GM12865 (cell line): ENCODE data around the gene CCNY.

Experiments used
- DNase-seq: peaks from one replicate; pipeline ENCODE4 v3.0.0; 2010; ENCODE audit warnings: low read depth
- H3K4me3 ChIP-seq: 2 replicates; pipeline ENCODE4 v1.5.1; 2011; ENCODE audit warnings: mild to moderate bottlenecking, low read depth, low read length, control low read depth
- TF ChIP-seq, protein P1 (sequence below): IDR thresholded peaks from 2 replicates; pipeline ENCODE4 v1.5.1; 2011; ENCODE audit warnings: low read length, control low read depth, low read depth, inconsistent platforms; ENCODE audit not compliant: insufficient read depth; ENCODE audit errors: missing control alignments

CCNY gene

DNA sequence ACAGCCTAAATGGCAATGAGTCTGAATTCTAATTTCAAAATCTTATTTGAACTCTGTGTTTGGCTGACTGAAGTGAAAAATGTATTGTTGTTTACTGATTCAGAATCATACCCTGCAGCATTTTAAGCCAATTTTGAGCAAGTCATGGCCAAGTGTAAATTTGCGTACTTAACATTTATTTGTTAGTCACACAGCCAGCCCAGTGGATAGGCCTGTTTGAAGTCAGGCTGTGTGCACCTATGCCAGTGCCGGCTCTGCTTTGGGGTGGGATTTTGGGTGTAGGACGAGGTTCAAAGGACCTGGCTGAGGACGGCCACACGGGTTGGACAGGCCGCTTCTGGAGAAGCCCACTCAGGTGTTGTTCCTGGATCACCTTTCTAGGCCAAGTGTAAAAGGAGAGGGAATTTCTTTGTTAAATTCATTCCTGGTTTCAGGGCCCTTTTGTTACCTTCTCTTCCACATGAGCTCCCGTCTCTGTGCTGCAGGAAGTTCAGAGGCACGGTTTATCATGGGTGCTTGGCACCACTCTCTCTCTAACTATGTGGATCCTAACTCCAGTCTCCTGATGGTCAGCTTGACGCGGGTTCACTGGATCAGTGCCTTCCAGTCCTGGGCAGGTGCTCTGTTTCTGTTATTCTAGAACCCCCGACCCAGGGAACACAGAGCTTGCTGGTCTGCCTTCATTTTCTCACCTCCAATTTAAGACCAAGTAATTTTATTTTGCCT lies 84.7 kb downstream of the CCNY start:
- no peak overlapping the region for H3K4me3 ChIP-seq
- no peak for DNase-seq
- TF ChIP-seq, protein P1, sequence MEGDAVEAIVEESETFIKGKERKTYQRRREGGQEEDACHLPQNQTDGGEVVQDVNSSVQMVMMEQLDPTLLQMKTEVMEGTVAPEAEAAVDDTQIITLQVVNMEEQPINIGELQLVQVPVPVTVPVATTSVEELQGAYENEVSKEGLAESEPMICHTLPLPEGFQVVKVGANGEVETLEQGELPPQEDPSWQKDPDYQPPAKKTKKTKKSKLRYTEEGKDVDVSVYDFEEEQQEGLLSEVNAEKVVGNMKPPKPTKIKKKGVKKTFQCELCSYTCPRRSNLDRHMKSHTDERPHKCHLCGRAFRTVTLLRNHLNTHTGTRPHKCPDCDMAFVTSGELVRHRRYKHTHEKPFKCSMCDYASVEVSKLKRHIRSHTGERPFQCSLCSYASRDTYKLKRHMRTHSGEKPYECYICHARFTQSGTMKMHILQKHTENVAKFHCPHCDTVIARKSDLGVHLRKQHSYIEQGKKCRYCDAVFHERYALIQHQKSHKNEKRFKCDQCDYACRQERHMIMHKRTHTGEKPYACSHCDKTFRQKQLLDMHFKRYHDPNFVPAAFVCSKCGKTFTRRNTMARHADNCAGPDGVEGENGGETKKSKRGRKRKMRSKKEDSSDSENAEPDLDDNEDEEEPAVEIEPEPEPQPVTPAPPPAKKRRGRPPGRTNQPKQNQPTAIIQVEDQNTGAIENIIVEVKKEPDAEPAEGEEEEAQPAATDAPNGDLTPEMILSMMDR: no peak

DNA sequence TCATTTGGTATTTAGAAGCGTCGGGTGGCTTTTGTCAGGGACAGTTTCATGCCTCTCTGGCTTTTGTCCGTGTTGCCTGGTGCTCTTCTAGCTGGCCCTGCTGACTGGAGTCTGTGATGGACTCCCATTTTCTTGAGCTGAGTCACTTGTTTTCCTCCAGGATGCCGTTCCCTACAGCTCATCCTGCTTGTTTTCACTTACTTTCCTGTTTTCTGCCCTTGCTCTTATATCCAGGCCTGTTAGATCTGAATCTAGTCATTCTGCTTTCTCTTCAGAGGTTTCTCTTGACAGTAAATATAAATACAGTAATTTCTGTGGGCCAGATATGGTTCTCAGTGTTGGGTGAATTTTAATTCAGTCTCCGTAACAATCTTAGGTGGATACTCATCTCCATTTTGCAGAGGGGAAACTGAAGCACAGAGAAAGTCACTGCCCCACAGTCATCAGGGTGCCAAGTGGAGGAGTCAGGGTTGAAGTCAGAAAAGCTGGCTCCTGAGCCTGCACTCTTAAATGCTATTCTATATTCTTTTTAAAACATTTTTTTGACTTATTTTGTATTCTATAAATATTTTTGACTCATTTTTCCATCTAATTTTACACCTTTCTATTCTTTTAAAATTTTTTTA lies 85.4 kb downstream of the CCNY start:
- DNase-seq: no peak
- no peak overlapping the region for H3K4me3 ChIP-seq
- TF ChIP-seq, protein P1: no peak

DNA sequence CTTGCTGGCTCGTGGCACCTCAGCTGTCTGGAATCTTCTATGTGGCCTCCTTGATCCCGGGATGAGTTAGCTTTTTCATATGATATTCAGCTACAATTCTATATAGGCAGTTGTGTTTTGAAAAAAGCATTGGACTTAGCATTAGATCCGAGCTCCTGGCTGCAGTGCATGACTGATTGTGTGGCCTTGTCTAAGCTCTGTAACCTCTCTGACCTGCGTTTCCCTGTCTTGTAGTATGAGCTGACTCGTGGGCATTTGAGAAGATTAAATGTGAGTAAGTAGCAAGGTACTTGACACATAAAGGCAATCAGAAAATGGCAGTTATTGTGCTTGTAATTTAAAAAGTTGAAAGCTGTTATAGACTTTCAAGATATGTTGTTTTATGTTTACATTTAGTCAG lies 85.9 kb downstream of the CCNY start:
- DNase-seq: no peak
- TF ChIP-seq, protein P1: no peak
- H3K4me3 ChIP-seq: no peak overlapping the region

DNA sequence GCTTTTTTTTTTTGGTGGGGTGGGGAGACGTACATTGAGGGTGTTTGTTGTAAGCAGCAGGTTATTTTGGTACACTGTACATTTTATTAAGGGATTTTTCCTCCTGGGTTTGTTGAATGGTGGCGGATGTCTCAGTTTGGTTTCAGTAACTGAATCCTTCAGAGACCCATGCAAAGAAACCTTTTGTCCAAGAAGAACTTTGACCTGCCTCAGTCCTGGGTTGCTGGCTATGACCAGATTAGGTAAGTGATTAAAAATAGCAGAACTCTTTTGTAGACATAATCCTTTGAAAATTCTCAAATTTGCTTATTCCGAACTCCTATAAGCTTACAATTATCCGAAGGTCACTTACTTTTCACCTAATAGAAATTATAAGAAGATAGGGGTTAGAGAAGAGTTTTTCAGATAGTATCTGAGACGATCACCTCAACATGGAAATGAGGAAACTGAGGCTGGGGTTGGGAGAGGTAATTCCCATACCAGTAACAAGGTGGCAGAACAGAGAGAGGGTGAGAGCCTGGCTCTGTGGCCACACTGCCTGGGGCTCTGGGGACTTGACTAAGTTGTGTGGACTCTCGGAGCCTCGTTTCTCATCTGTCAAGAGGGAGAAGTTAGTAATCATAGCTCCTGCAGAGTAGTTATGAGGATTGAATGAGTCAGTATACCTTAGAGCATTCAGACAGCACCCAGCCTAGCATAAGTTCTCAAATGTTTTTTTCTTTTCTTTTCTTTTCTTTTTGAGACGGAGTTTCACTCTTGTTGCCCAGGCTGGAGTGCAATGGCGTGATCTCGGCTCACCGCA lies 87.4 kb downstream of the CCNY start:
- DNase-seq: no peak
- no peak overlapping the region for H3K4me3 ChIP-seq
- TF ChIP-seq, protein P1: no peak

DNA sequence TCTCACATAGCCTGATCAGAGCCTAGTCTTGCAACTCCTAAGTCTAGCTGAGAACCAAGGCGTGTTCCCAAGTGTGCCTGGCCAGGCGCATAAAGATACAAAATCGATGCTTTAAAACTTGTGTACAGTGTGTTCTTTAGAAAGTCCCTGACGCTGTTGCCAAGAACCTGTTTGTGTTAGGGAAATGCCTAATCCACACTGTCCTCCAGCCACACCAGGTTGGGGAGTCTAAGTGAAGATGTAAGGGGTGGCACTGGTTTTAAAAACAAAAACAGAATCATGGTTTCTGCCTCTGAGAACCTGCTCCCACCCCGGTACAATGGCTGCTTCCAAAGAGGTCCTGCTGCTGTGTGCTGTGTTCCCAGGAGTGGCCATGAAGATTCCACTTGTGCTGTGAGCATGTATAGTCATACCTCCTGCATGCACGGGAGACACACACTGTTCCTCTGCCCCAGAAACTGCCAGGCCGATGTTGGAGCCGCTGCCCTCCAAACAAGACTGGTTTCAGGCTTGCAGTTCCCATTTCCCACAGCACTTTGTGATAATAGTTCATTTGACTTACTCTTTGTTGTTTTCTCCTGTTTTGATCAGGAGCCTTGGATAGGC lies 88.5 kb downstream of the CCNY start:
- TF ChIP-seq, protein P1: no peak
- no peak for DNase-seq
- no peak overlapping the region for H3K4me3 ChIP-seq

DNA sequence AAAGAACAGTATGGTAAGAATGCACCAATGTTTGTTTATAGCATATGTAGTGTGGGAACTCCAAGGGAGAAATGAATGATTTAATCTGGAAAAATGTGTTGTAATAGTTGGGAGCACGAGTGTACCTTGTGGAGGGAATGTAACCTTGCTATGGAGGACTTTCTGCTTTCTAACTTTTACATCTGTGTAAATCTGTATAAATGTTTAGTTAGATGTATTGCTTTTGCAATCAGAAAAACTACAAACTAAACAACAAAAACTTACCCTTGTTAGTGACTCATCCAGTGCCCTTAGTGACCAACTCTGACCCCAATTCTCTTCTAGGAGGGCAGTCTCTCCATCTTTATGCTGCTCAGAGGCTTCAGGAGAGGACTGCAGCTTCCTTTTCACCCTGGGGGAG lies 89.3 kb downstream of the CCNY start:
- no peak overlapping the region for H3K4me3 ChIP-seq

More for the DNA sequence above, 89.3 kb downstream of the CCNY start:
- DNase-seq: no peak
- TF ChIP-seq, protein P1: no peak
